HG02884 (cell line): ENCODE data around the gene MFSD1.

Experiments used
- ATAC-seq: cut with Tn5 transposase; IDR thresholded peaks from one replicate; pipeline ENCODE4 v1.9.1; 2021; ENCODE audit warnings: mild to moderate bottlenecking, moderate library complexity; ENCODE audit not compliant: unreplicated experiment

MFSD1 gene

GRCh38 chr3:158801696-158802408 is at the start of gene MFSD1:
MFSD1 (plus strand) TSS chr3:158802054; CDS start chr3:158802153, 99 bp downstream.
- ATAC-seq: peak; percentile 95

GRCh38 chr3:158753854-158754253 is 48.0 kb upstream of the MFSD1 start:
- no peak for ATAC-seq

- ATAC-seq: no peak
Observed at GRCh38 chr3:158755421-158755820, 46.4 kb upstream of the MFSD1 start.

GRCh38 chr3:158761350-158761749 is 40.5 kb upstream of the MFSD1 start:
- no peak for ATAC-seq

GRCh38 chr3:158762701-158763100 is 39.2 kb upstream of the MFSD1 start:
- ATAC-seq: no peak

- no peak for ATAC-seq
Observed at GRCh38 chr3:158763421-158763820, 38.4 kb upstream of the MFSD1 start.

- ATAC-seq: no peak
Observed at GRCh38 chr3:158765518-158766205, 36.2 kb upstream of the MFSD1 start.

- ATAC-seq: no peak
Observed at GRCh38 chr3:158766364-158766763, 35.5 kb upstream of the MFSD1 start.

- ATAC-seq: no peak
Observed at GRCh38 chr3:158768361-158768787, 33.5 kb upstream of the MFSD1 start.

GRCh38 chr3:158768881-158769543 is 32.8 kb upstream of the MFSD1 start:
- ATAC-seq: no peak

GRCh38 chr3:158769549-158769948 is 32.3 kb upstream of the MFSD1 start:
- ATAC-seq: no peak

GRCh38 chr3:158769952-158770740 is 31.7 kb upstream of the MFSD1 start:
- no peak for ATAC-seq

- no peak for ATAC-seq
Observed at GRCh38 chr3:158770741-158771350, 31.0 kb upstream of the MFSD1 start.

- ATAC-seq: no peak
Observed at GRCh38 chr3:158771577-158771976, 30.3 kb upstream of the MFSD1 start.

GRCh38 chr3:158771982-158772381 is 29.9 kb upstream of the MFSD1 start:
- no peak for ATAC-seq

- no peak for ATAC-seq
Observed at GRCh38 chr3:158773166-158773565, 28.7 kb upstream of the MFSD1 start.

- no peak for ATAC-seq
Observed at GRCh38 chr3:158773845-158774830, 27.7 kb upstream of the MFSD1 start.

- ATAC-seq: no peak
Observed at GRCh38 chr3:158774965-158775364, 26.9 kb upstream of the MFSD1 start.
